Progenitor cell of endocrine pancreas (in vitro differentiated cells): ENCODE results near the gene TPM3. TPM values are rescaled to one million over a fixed set of nuclear protein-coding genes. Genes with fewer than 3 reads are reported as not detected.
"Not testable (repeated sequence)": the region's sequence is repeated elsewhere in the genome, so short reads cannot be mapped to it uniquely, and the experiment has no call there.

Experiments used
- DNase-seq: peaks from one replicate; pipeline ENCODE4 v3.0.0; 2021; ENCODE audit warnings: low spot score; ENCODE audit not compliant: unreplicated experiment
- H3K27ac Mint-ChIP-seq: 2 replicates; pipeline ENCODE4 v1.8.0; 2021; ENCODE audit warnings: mild to moderate bottlenecking, moderate library complexity, mixed read lengths
- H3K27me3 Mint-ChIP-seq: 2 replicates; pipeline ENCODE4 v1.8.0; 2021; ENCODE audit warnings: mixed read lengths
- H3K36me3 Mint-ChIP-seq: 2 replicates; pipeline ENCODE4 v1.8.0; 2022; ENCODE audit warnings: mixed read lengths; ENCODE audit not compliant: insufficient read depth
- H3K4me1 Mint-ChIP-seq: 2 replicates; pipeline ENCODE4 v1.8.0; 2021; ENCODE audit warnings: low read depth, mixed read lengths
- H3K4me3 Mint-ChIP-seq: 2 replicates; pipeline ENCODE4 v1.8.0; 2021; ENCODE audit warnings: low read depth, mild to moderate bottlenecking, moderate library complexity, mixed read lengths
- H3K9me3 Mint-ChIP-seq: 2 replicates; pipeline ENCODE4 v1.8.0; 2021; ENCODE audit warnings: low read depth, mixed read lengths
- total RNA-seq: library from RNA; stranded (reverse); gene quantifications from 2 replicates; pipeline ENCODE4 v1.2.1, GENCODE V29; 2021
- TF ChIP-seq, protein P1 (sequence below): fragments of 200-600 bp; sonication (generic); IDR thresholded peaks from one replicate; pipeline ENCODE4 v1.5.0; 2021; ENCODE audit warnings: antibody characterized with exemption, mild to moderate bottlenecking; ENCODE audit not compliant: unreplicated experiment

TPM3 gene
- total RNA-seq, 1 donor from 2014 or later: 304 TPM

DNA sequence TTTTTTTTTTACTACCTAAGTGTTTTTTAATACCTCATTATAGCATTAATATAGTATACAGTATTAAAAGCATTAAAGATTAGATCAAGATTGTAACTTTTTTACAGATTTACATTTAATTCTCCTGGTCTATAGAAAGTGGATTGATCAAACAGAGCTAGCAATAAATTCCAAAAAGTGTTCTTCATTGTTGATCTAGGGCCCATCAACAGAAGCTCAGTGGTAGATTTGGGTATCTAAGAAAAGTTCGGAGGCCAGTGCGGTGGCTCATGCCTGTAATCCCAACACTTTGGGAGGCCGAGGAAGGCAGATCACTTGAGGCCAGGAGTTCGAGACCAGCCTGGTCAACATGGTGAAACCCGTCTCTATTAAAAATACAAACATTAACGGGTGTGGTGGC is 49.5 kb downstream of the TPM3 start:
- TF ChIP-seq, protein P1, sequence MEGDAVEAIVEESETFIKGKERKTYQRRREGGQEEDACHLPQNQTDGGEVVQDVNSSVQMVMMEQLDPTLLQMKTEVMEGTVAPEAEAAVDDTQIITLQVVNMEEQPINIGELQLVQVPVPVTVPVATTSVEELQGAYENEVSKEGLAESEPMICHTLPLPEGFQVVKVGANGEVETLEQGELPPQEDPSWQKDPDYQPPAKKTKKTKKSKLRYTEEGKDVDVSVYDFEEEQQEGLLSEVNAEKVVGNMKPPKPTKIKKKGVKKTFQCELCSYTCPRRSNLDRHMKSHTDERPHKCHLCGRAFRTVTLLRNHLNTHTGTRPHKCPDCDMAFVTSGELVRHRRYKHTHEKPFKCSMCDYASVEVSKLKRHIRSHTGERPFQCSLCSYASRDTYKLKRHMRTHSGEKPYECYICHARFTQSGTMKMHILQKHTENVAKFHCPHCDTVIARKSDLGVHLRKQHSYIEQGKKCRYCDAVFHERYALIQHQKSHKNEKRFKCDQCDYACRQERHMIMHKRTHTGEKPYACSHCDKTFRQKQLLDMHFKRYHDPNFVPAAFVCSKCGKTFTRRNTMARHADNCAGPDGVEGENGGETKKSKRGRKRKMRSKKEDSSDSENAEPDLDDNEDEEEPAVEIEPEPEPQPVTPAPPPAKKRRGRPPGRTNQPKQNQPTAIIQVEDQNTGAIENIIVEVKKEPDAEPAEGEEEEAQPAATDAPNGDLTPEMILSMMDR: no peak
- no peak for DNase-seq
- Mint-ChIP-seq H3K9me3 (no peaks in the 10 kb centered on the region), H3K27ac (no peak overlapping the region), H3K4me3 (no peak overlapping the region), H3K27me3 (no peaks in the 10 kb centered on the region), H3K36me3 (no peaks in the 10 kb centered on the region), H3K4me1 (no peaks in the 10 kb centered on the region)

DNA sequence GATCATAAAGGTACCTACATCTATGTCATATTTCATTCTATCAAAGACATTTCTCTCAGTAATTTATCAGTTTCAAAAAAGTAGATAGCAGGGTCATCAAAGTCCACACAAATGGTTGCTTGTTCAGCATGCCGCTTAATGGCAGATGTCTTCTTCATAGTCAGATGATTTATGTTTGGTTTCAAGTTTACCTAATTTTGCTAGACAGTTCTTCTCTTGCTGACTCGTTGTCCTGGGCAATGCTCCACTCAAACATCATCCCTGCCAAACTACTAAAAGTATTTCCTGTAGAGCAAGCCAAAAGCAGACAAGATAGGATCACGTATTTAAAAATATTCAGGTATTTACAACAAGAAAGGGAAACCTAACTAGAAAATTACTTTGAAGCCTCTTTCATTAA is 50.7 kb downstream of the TPM3 start:
- Mint-ChIP-seq H3K4me3 (no peak overlapping the region), H3K4me1 (no peaks in the 10 kb centered on the region), H3K9me3 (no peaks in the 10 kb centered on the region), H3K27me3 (no peaks in the 10 kb centered on the region), H3K27ac (no peak overlapping the region), H3K36me3 (no peaks in the 10 kb centered on the region)
- TF ChIP-seq, protein P1: no peak
- DNase-seq: no peak

DNA sequence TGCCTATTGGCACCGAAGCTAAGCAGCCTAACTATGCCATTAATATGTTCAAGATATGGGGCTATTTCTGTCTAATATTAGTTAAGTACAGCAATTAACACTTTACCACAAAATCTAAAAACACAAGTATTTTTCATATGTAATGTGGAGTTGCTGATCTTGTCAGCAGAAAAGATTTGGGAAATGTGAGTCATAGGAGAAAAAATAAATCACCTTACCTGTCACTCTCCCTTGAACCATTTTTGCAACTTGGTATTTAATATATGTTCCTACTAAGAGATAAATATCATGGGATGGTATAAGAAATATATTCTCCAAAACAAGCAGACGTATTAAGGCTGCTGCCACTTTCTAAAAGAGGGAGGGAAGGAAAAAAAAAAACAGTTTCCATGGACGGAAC is 54.0 kb downstream of the TPM3 start:
- Mint-ChIP-seq H3K27ac (no peak overlapping the region), H3K4me3 (no peak overlapping the region), H3K27me3 (no peaks in the 10 kb centered on the region), H3K4me1 (no peaks in the 10 kb centered on the region), H3K9me3 (no peaks in the 10 kb centered on the region), H3K36me3 (no peaks in the 10 kb centered on the region)
- DNase-seq: no peak
- TF ChIP-seq, protein P1: no peak

DNA sequence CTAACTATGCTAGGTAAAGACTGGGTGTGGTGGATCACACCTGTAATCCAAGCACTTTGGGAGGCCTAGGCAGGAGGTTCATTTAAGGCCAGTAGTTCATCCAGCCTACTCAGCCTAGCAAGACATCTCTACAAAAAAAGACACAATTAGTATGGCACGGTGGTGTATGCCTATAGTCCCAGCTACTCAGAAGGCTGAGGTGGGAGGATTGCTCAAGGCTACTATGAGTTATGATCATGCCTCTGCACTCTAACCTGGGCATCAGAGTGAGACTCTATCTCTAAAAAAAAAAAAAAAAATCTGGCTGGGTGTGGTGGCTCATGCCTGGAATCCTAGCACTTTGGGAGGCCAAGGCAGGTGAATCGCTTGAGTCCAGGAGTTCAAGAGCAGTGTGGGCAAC is 58.6 kb downstream of the TPM3 start:
- H3K4me3 Mint-ChIP-seq: no peak overlapping the region
- H3K9me3 Mint-ChIP-seq: no peaks in the 10 kb centered on the region
- H3K4me1 Mint-ChIP-seq: no peaks in the 10 kb centered on the region
- no peaks in the 10 kb centered on the region for H3K27me3 Mint-ChIP-seq
- no peak overlapping the region for H3K27ac Mint-ChIP-seq
- TF ChIP-seq, protein P1: no peak
- DNase-seq: no peak
- no peaks in the 10 kb centered on the region for H3K36me3 Mint-ChIP-seq

DNA sequence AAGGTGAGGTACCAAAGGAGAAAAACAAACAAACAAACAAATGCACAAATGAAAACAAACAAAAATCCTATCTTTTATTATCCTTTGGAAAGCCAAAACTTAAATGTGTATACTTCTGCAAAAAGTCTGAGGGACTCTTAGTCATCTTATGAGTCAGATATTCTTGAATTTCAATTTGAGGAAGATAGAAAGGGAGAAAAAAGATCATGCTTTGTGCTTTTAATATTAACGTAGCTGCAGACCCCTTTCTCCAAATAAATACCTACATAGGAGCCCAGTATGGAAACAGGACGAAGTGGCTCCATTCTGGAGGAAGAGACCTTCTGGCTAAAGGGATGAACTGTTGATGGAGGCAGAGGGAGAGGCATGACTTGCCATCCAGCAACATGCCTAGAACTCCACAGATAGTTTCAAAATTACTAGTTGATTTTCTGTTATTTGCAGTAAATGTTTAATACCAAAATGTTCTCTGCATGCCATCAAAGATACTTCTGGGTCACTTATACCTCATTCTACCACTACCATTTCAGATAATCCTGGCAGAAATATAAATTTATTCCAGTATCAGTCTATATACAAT is 62.4 kb downstream of the TPM3 start:
- TF ChIP-seq, protein P1: no peak
- Mint-ChIP-seq H3K27ac (no peak overlapping the region), H3K4me3 (no peak overlapping the region), H3K27me3 (no peaks in the 10 kb centered on the region), H3K4me1 (no peaks in the 10 kb centered on the region), H3K36me3 (no peaks in the 10 kb centered on the region), H3K9me3 (no peaks in the 10 kb centered on the region)
- DNase-seq: no peak

DNA sequence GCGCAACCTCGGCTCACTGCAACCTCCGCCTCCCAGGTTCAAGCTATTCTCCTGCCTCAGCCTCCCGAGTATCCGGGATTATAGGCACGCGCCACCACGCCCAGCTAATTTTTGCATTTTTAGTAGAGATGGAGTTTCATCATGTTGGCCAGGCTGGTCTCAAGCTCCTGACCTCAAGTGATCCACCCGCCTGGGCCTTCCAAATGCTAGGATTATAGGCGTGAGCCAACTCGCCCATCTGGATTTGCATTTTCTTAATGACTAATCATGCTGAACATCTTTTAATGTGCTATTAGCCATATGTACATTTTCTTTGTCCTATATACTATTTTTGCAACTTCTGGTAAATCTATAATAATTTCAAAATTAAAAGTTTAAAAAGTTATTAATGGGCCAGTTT is 68.7 kb downstream of the TPM3 start:
- H3K36me3 Mint-ChIP-seq, DNase-seq, H3K4me3 Mint-ChIP-seq, H3K4me1 Mint-ChIP-seq, H3K27ac Mint-ChIP-seq, H3K27me3 Mint-ChIP-seq, H3K9me3 Mint-ChIP-seq: not testable (repeated sequence)
